ENCODE results near the gene RIOX2. TPM values are rescaled to one million over a fixed set of nuclear protein-coding genes. Genes with fewer than 3 reads are reported as not detected.

RIOX2 gene
- total RNA-seq, 1 donor from 2014 or later: 26.5 TPM

- no peak overlapping the region for H3K27ac Mint-ChIP-seq (ENCODE audit: unreplicated experiment)
- DNase-seq (ENCODE audit: low spot score): no peak
- no peak for TF ChIP-seq CTCF (IDR thresholded peaks at IDR 0.05)
- no peaks in the 10 kb centered on the region for H3K27me3 Mint-ChIP-seq (ENCODE audit: low read depth)
- H3K4me3 Mint-ChIP-seq (ENCODE audit: unreplicated experiment): no peak overlapping the region
- H3K4me1 Mint-ChIP-seq (ENCODE audit: low read depth): peaks cover 32% of the 10 kb centered on the region
- peaks cover 2% of the 10 kb centered on the region for H3K36me3 Mint-ChIP-seq (ENCODE audit: low read depth)
- H3K9me3 Mint-ChIP-seq (ENCODE audit: low read depth): no peaks in the 10 kb centered on the region
Measured at GRCh38 chr3:97969541-97969940, 2.7 kb downstream of the RIOX2 start.

- H3K27me3 Mint-ChIP-seq (ENCODE audit: low read depth): no peaks in the 10 kb centered on the region
- H3K27ac Mint-ChIP-seq (ENCODE audit: unreplicated experiment): no peak overlapping the region
- no peak for TF ChIP-seq CTCF (IDR thresholded peaks at IDR 0.05)
Measured at GRCh38 chr3:97968376-97968775, 3.9 kb downstream of the RIOX2 start.

GRCh38 chr3:97967966-97968365 is 4.3 kb downstream of the RIOX2 start:
- H3K9me3 Mint-ChIP-seq (ENCODE audit: low read depth): no peaks in the 10 kb centered on the region
- peaks cover 3% of the 10 kb centered on the region for H3K36me3 Mint-ChIP-seq (ENCODE audit: low read depth)
- DNase-seq (ENCODE audit: low spot score): no peak
- H3K4me1 Mint-ChIP-seq (ENCODE audit: low read depth): peaks cover 32% of the 10 kb centered on the region
- no peak overlapping the region for H3K27ac Mint-ChIP-seq (ENCODE audit: unreplicated experiment)
- H3K27me3 Mint-ChIP-seq (ENCODE audit: low read depth): no peaks in the 10 kb centered on the region
- peak; percentile 26 for TF ChIP-seq CTCF (IDR thresholded peaks at IDR 0.05)
- no peak overlapping the region for H3K4me3 Mint-ChIP-seq (ENCODE audit: unreplicated experiment)

More at GRCh38 chr3:97968376-97968775, 3.9 kb downstream of the RIOX2 start:
- Mint-ChIP-seq H3K4me1 (ENCODE audit: low read depth) (peaks cover 32% of the 10 kb centered on the region), H3K4me3 (ENCODE audit: unreplicated experiment) (no peak overlapping the region), H3K9me3 (ENCODE audit: low read depth) (no peaks in the 10 kb centered on the region), H3K36me3 (ENCODE audit: low read depth) (peaks cover 3% of the 10 kb centered on the region)
- no peak for DNase-seq (ENCODE audit: low spot score)

- H3K36me3 Mint-ChIP-seq (ENCODE audit: low read depth): peaks cover 11% of the 10 kb centered on the region
Measured at GRCh38 chr3:97960993-97961766, 11.1 kb downstream of the RIOX2 start.

GRCh38 chr3:97960551-97960950 is 11.7 kb downstream of the RIOX2 start:
- no peak for TF ChIP-seq CTCF (IDR thresholded peaks at IDR 0.05)

More at GRCh38 chr3:97960993-97961766, 11.1 kb downstream of the RIOX2 start:
- no peak for DNase-seq (ENCODE audit: low spot score)
- Mint-ChIP-seq H3K27ac (ENCODE audit: unreplicated experiment) (no peak overlapping the region), H3K4me1 (ENCODE audit: low read depth) (peaks cover 17% of the 10 kb centered on the region), H3K27me3 (ENCODE audit: low read depth) (no peaks in the 10 kb centered on the region), H3K9me3 (ENCODE audit: low read depth) (no peaks in the 10 kb centered on the region), H3K4me3 (ENCODE audit: unreplicated experiment) (no peak overlapping the region)
- no peak for TF ChIP-seq CTCF (IDR thresholded peaks at IDR 0.05)

More at GRCh38 chr3:97960551-97960950, 11.7 kb downstream of the RIOX2 start:
- no peak for DNase-seq (ENCODE audit: low spot score)
- H3K36me3 Mint-ChIP-seq (ENCODE audit: low read depth): peaks cover 12% of the 10 kb centered on the region
- H3K27ac Mint-ChIP-seq (ENCODE audit: unreplicated experiment): no peak overlapping the region
- no peak overlapping the region for H3K4me3 Mint-ChIP-seq (ENCODE audit: unreplicated experiment)
- H3K27me3 Mint-ChIP-seq (ENCODE audit: low read depth): no peaks in the 10 kb centered on the region
- no peaks in the 10 kb centered on the region for H3K9me3 Mint-ChIP-seq (ENCODE audit: low read depth)
- peaks cover 13% of the 10 kb centered on the region for H3K4me1 Mint-ChIP-seq (ENCODE audit: low read depth)
